ENCODE measurements around the gene PITX1.

The PITX1 gene

DNA sequence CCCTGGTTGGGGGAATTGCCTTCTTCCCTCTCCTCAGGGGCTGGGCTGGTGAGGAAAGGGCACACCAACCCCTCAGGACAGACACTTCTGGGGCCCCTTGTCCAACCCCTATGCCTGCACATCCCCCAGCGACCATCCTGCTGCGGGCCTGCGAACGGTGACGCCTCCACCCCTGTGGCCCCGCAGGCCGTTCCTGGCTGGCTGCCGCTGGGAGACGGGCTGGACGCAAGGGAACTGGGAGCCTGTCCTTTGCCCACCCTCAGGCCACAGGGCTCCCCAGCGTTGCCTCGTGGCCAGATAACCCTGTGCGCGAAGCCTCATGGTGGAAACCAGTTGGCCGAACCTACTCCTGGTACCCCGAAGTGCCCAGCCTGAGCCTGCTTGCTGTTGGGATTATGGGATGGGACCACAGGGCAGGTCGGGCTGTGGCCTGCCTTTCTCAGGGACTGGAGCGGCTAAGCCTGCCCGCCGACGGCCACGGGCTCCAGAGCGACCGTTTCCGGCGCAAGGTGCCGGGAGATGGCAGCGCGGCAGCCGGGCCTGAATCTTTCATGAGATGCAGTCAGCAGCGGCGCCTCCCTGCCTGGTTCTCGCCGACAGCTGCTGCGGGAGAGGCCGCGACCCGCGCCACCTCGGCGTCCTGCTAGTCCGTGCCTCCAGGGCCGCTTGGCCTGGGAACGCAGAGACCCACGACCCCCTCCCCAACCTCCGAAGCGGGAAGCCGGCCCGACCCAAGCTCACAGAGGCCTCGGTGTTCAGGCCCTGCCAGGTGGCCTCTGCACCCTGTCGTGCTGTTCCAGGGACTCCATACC is 6.5 kb upstream of the PITX1 start:
- no peak for DNase-seq

DNA sequence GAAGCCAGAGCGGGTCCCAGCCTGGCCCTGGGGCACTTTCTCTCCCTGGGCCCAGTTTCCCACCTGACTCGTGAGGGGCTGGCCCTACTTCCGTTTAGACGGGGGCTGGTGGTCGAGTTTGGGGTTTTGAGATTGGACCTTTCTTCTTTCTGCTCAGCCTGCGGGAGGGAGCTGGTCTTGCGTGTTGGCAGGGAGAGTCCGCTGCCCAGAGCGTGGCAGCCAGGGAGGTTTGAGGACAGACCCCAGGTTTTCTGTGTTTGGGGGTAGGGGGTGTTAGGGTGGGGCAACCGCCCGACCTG is 6.0 kb upstream of the PITX1 start:
- no peak for DNase-seq

DNA sequence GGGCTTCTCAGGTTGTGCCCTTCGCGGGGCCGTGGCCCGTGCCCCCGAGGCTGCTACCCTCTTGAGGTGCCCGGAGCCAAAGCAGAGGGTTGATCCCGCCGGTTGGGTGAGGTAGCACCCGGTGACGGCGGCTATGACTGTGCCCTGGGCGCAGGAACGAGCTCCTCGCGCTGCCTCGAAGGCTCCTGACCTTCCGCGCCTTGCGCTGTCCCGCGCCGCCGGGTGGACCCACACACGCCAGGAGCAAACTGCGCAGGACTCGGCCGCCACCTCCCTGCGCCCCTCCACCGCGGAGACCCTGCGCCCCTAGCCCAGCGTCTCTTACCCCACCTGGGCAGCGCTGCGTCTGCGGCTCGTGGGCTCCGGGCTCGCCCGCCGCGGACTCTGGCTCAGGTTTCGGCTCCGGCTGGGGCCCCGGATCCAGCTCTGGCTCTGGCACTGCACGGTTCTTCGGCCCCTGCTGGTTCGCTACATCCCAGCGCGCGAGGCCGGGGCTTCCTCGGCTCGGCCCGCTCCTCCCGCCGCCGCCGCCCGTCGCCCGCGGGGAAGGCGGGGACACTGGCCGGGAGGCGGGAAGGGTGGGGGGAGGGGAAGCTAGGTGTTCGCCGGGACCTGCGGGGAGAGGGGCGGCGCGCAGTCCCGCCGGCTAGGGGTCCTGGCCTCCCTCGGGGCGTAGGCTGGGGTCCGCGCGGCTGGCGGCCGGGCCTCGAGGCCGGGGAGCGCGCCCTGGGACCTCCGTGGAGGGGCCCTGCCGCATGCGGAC is 5.4 kb upstream of the PITX1 start:
- no peak for DNase-seq

DNA sequence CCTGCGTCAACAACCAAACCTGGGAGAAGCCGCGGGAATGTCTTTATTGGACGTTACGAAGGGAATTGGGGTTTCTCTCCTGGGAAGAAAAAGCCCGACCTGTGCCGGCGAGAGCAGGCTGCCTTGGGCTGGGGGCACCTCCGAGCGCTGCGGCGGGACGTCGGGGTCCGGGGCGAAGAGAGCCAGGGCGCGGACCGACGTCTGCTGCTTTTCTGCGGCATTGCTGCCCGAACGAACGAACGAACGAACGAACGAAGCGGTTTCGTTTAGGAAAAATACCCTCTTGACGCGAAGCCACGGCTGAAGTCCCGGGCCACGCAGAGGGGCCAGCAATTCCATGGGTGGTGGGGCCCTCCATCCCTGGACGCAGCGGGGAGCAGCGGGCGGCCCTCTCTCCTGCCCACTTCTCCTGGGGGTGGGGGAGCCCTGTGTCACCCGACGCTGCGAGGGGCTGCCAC is 4.8 kb upstream of the PITX1 start:
- DNase-seq = no peak

DNA sequence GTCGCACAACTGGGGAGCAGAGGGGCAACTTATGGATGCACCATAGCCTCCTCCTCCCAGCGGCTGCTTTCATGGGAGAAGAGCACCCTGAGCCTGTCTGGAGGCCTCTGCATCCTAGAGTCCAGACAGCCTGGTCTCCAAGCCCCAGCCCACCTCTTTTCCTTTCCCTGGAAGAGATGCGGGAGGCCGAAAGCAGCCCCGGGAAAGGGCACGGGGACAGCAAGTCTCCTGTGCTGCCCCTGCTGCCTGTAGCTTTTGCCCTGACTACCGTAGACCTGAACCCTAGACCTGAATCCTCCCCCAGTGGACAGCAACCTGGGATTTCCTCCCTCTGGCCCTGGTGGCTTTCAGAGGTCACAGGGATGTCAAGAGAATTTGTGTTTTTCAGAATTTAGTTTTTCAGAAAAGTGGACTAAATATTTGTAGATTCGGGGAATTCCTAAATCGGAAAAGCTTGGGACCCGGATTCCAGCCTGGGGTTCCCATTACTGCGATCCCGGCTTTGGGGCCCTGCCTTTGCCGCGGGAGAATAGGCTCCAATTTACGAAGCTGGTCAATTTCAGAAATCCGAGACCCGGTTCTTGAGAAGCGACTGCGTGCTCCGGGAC is 4.3 kb upstream of the PITX1 start:
- DNase-seq = no peak

DNA sequence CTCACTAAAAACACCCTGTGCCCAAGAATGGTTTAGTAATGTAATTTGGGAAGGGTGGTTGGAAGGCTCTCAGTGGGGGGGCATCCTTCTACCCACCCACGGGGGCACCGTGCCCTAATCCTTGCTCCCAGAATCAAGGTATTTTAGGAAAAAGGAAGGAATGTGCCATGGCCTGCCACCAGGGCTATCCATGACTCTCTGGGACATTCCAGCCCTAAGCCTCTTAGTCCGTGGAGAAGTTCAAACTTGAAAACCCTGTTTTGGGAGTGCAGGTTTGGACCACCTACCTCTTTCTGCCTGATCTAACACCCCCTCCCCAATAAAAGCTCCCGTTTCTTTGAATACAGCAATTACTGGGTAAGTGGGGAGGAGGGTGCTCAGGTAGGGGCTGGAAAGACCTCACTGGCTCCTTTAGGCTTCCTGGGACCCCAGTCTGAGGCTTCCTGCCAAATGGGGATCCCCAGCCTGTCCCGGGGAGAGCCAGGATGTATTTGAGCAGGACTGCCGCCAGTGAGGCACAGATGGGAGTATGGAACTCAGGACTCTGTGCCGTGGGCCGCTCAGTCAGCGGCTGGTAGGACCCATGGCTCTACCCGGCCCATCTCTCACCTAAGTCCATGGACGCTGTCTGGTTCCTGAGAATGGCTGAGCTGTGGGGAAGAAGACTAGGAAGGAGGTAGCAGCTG is 3.6 kb upstream of the PITX1 start:
- no peak for DNase-seq

DNA sequence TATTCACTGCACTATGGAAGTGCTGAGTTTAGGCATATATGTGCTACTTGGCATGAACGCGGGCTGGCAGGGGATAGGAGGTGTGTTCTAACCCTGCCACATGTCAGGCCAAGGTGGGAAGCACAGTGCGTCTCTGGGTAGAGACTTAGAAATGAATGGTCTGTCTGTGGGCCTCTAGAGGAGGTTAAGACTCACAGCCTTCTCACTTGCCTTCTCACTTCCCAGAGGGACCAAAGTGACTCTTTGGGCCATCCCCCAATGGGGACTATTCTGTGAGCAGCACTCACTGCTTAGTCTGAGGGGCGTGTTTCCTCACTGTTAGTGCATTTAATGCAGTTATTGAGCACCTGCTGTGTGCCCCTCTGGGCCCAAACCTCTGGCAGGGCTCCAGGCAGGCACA is 2.4 kb upstream of the PITX1 start:
- DNase-seq = no peak

DNA sequence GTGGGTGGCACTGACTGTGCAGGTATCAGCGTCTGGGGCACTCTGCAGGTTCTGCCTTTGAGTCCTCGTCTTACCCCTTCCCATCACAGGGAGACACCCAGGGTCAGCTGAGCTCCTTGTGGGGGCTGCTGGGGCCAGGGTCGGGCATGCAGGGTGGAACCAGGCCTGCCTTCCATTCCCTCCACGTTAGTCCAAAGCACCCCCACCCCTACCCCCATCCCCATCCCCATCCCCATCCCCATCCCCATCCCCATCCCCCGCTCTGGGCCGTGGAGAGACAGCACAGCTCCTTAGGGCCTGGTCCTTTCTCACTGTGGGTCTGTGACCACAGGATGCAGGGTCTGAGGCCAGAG is 1.6 kb upstream of the PITX1 start:
- no peak for DNase-seq

DNA sequence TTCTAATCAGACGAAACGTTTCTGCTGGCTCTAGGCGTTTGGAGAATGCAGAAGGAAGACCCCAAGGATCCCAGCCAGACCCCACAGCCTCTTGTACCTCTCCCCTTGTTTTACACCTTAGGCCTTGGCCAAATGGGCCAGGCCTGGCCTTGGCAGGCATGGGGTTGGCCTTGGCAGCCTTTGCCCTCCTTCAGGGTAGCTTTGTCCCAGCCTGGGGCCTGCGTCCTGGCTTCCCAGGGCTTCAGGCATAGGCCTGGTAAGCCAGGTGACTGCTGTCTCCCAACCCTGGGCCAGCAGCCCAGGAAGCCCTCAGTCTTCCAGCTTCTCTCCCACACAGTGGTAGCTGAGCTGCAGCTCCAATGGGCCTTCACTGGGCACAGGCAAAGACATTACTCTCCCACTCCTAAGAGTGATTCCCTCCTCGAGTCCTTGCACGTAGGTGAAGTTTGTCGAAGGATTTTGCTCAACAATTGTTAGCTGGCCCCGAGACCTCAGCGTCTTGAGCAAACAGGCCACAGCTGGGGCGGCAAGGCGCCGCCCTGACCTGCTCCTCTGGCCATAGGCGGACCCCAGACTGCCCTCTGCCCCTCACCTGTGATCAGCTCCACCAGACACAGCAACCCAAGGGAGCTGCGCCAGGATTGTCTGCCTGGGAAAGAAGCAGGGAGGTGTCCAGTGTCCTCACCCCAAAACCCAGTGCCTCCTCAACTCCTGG is 1.1 kb upstream of the PITX1 start:
- DNase-seq = no peak

DNA sequence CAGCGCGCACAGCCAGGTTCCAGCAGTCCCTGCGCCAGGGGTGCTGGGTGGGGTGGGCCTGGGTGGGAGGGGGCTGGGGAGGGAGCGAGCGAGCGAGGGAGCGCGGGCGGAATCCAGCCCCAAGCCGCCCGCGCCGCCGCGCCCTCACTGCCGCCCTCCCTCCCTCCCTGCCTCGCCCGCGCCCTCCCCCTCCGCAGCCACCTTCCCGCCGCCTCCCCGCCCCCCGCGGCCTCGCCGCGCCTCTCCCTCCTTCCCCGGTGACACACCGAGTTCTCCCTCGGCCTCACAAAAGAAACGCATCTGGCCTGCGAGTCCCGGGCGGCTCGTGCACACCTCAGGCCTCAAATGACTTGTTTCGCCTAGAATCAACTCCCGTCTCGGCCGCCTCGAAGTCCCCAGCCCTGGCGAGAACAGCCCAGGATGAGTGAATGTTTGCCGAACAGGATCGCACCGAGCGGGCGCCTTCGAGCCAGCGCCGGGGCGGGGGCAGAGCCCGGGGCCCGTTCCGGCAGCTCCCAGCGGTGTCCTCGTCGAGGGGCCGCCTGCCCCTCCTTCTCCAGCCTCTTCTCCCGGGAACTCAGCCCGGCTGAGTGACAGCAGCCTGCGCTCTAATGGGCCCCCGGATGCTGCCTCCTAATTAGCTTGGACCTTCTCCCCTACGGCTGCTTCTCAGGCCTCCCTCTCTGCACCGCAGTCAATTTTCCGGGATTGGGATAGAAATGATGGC is 371 bp upstream of the PITX1 start:
- DNase-seq = no peak

DNA sequence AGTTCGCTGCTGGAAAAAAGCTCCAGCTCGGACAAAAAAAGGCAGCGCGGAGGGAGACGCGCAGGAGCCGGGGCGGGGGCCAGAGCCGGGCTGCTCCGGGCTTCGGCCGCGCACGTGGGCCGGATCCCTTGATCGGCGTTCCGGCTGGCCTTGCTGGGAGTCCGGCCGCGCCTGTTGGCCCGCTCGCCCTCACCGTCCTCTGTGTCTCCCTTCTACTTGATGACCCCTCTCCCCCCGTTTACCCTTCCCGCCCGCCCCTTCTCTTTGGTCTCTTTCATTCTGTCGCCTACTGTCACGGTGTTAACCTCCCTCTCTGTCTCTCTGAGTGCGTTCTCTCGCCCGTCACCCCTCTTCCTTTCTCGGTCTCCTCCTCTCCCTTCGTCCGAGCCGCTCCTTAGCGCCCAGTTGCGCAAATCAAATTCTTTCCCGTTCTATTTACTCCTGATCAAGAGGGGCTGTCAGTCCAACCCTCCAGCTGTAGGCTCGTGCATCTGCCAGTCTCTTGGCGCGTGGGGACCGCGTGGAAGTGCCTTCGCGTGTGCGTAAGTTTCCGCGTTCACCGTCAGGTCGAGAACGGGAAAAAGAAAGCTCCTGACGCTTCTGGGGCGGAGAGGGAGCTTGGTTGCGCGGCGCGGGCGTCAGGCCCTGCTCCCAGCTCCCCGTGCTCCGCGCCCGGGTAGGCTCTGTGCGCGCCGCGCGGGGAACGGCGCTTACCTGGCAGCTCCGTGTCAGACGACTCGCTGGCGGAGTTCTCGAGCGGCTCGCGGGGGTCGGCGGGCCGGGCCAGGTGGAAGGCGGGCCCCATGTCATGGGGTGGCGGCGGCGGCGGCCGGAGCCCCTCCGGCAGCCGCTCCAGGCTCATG is 798 bp downstream of the PITX1 start:
- DNase-seq = no peak

DNA sequence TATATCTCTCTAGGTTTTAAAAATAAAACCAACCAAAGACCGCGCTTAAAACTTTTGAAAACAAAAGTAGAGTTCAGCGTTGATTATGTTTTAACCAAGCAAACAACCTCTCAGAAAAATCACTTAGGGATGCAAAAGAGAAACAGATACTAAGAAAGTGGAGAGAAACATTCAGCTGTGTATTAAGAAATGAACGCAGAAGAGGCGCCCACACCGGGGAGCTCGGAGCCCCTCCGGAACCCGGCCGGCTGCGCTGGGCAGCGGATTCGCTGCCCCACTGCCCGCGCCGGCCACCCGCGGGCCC is 1.4 kb downstream of the PITX1 start:
- no peak for DNase-seq

DNA sequence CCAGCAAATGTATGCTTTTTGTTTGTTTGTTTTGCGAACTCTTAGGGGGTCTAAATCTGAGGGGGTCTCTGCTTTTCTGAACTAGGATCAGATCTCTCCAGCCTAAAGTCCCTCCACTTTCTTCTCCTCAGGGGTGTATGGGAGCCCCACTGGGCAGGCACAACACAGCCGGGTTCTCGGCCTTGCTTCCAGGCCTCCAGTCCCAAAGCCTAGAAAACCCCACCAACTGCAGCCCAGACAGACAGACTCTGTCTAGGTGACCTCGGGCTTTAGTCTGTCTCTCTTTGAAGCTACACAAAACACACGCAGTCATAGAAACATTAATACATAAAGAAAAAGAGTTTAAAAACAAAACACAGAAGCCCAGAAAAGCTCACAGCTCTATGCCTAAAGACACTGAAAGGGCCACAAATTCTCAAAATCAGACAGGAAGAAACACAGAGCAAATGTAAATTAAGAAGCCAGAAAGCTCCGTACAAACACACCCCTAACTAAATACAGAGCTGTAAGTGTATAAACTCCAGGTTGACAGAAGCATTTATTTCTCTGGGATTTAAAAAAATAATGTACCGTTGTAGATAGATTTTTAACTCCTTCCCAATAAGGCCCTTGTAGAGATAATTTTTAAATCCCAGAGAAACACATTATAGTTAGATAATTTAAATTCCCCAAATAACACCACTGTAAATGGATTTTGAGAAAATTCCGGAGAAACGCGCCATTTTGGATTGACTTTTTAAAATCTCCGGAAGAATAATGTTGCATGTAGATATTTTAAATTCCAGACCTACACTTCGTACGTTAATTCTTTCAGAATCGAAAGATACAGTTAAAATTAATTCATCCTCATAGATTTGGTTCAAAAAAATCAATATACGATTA is 2.0 kb downstream of the PITX1 start:
- no peak for DNase-seq

DNA sequence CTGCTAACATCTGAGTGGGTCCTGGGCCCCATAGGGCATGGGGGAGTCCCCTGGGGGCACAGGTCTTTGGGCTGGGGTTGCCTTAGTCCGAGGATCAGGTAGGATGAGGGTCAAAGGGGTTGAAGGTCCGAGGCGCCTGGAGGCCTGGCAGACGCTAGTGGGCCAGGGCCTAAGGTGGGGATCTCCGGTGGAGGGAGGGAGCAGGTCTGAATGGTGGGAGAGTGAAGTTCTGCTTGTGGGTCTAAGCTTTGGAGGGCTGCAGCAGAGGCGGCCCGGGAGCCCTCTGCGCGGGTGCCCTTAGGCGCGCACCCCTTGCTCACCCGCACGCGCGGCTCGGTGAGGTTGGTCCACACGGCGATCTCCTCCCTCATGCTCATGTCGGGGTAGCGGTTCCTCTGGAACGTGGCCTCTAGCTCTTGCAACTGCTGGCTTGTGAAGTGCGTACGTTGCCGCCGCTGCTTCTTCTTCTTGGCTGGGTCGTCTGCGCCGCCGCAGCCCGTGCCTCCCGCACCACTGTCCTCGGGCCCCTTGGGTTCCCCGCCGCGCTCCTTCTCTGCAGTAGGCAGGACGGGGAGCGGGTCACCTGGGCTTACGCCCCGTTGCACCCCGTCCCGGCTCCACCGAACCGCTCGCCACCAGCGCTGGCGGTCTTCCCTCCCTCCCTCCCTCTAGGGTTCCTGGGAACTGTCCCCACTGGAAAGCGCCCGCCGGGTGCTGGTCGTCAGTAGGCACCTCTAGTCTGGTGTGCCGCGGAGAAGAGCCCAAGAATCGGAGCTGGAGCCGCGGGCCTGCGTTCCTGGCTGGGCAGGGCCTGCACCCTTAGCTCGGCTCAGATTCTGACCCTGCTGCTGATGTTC is 2.8 kb downstream of the PITX1 start:
- no peak for DNase-seq

DNA sequence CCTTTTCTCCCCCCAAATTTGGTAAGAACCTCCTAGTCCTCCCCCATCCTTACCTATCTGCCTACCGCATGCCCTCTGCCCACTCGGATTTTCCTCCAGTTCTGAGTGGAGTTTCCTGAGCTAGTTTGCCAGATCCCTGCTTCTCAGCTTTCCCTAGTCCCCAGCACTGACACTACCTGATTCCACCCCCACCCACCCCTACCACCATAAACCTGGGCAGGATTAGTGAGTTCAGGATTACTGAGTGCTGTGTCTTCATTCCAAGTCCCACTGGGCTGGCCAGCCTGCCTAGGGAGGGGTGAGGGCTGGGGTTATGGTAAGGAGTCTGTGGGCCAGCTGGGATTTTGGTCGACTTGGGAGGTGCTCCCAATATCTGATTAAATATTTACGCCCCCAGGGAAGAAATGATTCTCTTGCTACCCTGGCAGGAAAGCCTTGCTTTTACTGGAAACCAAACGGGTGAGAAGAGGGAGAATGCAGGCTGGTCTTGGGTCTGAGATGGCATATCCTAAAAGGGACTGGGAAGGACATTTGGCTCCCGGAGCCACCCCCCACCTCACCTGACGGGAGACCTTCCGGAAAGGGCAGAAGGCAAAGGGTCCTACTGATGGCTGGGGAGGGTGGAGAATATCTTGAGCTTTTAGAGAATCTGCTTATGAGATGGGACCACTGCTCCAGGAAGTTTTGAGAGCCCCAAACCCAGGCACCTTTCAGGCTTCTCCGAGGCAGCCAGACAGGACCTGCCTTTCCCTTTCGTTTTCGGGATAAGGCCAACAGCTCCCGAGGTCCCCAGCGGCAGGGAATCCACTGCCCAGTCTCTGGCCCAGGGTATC is 3.7 kb downstream of the PITX1 start:
- no peak for DNase-seq

DNA sequence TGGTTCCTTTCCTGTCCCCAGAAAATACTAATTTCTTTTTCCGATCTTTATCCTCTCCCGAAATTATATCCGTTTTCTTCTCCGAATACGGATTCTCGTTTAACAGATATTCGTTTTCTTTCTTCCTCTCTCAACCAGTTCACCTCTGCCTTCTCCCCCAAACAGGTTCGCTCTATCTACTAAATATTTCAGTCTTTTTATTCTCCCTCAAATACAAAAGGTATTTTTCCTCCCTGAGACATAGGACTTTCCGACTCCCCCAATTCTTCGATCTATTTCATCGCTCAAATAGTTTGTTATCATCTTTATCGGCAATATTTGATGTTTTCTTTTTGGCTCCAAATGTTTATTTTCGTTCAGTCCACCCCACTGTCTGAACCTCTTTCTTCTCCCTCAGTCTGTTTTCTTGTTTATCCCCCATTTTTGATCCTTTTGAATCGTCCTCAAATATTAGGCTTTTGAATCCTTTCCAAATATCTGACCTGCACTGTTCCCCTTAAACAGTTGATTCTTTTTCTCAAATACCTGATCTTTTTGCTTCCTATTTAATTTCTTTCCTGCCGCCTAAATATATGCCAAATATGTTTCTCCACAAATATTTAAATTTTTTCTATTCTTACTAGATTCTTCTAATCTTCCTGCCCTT is 4.4 kb downstream of the PITX1 start:
- no peak for DNase-seq

DNA sequence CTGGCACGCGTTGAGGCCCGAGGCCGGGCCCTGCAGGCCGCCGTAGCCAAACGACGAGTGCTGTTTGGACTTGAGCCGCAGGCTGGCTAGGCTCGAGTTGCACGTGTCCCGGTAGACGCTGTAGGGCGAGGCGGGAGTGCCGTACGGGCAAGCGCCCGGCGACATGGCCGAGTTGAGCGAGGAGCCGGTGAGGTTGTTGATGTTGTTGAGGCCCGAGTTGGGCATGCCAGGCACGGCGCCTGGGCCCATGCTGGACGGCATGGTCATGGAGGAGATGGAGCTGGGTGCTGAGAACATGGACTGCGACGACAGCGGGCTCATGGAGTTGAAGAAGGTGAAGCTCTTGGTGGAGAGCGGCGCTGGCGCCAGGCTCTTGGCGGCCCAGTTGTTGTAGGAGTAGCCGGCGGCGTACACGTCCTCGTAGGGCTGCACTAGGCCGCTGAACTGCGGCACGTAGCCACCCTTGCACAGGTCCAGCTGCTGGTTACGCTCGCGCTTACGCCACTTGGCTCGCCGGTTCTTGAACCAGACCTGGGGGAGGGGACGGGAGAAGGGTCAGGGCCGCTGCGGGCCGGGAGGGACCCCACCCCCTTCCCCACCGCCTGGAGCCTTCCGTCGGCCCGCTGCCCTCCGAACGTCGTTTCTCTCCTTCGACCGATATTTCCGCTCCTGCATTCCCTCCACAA is 5.1 kb downstream of the PITX1 start:
- no peak for DNase-seq

Data from GF-D8 (cell line).